ENCODE results near the gene PSMB5. TPM values are rescaled to one million over a fixed set of nuclear protein-coding genes. Genes with fewer than 3 reads are reported as not detected.

Gene PSMB5
- total and polyA plus RNA-seq, 2 of the 13 experiments (the other 11 are each of a cell fraction or from before 2014, with no cell fraction given): 705 to 871 TPM

- TF ChIP-seq SOX13 (IDR thresholded peaks at IDR 0.05) (no peak; the same call in 1 of the 2 replicates), SOX13 (CRISPR knock-in tag; conservative IDR thresholded peaks at IDR 0.05 in 1 of 2, IDR thresholded peaks at IDR 0.05 in 1 of 2) (peak; percentile 37 to 81; a peak in 2 of 4 replicates), ZFP1 (CRISPR knock-in tag; IDR thresholded peaks at IDR 0.05) (no peak), ZNF3 (CRISPR knock-in tag; IDR thresholded peaks at IDR 0.05) (no peak), MXI1 (IDR thresholded peaks at IDR 0.05; ENCODE audit: borderline replicate concordance, low read depth, low read length) (peak; percentile 60; the same call in 1 of the 3 replicates), ATF1 (CRISPR knock-in tag; IDR thresholded peaks at IDR 0.05) (no peak), ZNF138 (CRISPR knock-in tag; IDR thresholded peaks at IDR 0.05; ENCODE audit: low read depth) (no peak; the same call in 1 of the 2 replicates), ELK4 (CRISPR knock-in tag; IDR thresholded peaks at IDR 0.05; ENCODE audit: borderline replicate concordance) (no peak), ZNF879 (CRISPR knock-in tag; IDR thresholded peaks at IDR 0.05) (peak; percentile 88), ZNF766 (CRISPR knock-in tag; IDR thresholded peaks at IDR 0.05; ENCODE audit: borderline replicate concordance) (peak; percentile 43; the same call in 1 of the 2 replicates), DRAP1 (CRISPR knock-in tag; IDR thresholded peaks at IDR 0.05) (no peak), ZNF644 (CRISPR knock-in tag; IDR thresholded peaks at IDR 0.05; ENCODE audit: low read depth) (0 out of 2 replicates have a peak, but pooled peaks have one; percentile 9), HNRNPUL1 (IDR thresholded peaks at IDR 0.05; ENCODE audit: low read depth, low read length) (no peak), TRAFD1 (CRISPR knock-in tag; IDR thresholded peaks at IDR 0.05; ENCODE audit: borderline replicate concordance) (no peak), MAFF (IDR thresholded peaks at IDR 0.05; ENCODE audit: low read depth, low read length) (0 out of 2 replicates have a peak, but pooled peaks have one; percentile 8), TMF1 (CRISPR knock-in tag; IDR thresholded peaks at IDR 0.05; ENCODE audit: low read depth) (no peak), GABPA (IDR thresholded peaks at IDR 0.05; ENCODE audit: low read depth, low read length) (no peak), GABPA (CRISPR knock-in tag; IDR thresholded peaks at IDR 0.05; ENCODE audit: low read depth) (no peak), ZFX (CRISPR knock-in tag; IDR thresholded peaks at IDR 0.05; ENCODE audit: low read depth) (peak; percentile 79), KLF13 (CRISPR knock-in tag; IDR thresholded peaks at IDR 0.05) (no peak; the same call in 1 of the 2 replicates), AHDC1 (CRISPR knock-in tag; IDR thresholded peaks at IDR 0.05; ENCODE audit: borderline replicate concordance) (no peak), ZNF782 (CRISPR knock-in tag; IDR thresholded peaks at IDR 0.05; ENCODE audit: borderline replicate concordance) (peak; percentile 98)
Observed at GRCh38 chr14:23057757-23058653, 23.3 kb upstream of the PSMB5 start (continued).
